Measurements from ENCODE around the gene TCP11L2.
A peak's percentile ranks its signal among the peaks of the same experiment; 100 is the strongest.

Gene TCP11L2

GRCh38 chr12:106301611-106302321 lies 767 bp upstream of the TCP11L2 start:
- H2AFZ ChIP-seq (ENCODE audit: low read length): peak overlapping the region; percentile 91
- no peaks in the 10 kb centered on the region for H3F3A ChIP-seq (ENCODE audit: low read depth)
- H3K4me2 ChIP-seq (ENCODE audit: low read depth, low read length, poor library complexity, severe bottlenecking): peak overlapping the region; percentile 84
- H4K20me1 ChIP-seq (ENCODE audit: insufficient read depth, low read length, poor library complexity, severe bottlenecking): no peaks in the 10 kb centered on the region
- H3K36me3 ChIP-seq (ENCODE audit: insufficient read depth, low read length): no peaks in the 10 kb centered on the region
- peaks cover 10% of the 10 kb centered on the region for H3K4me1 ChIP-seq (ENCODE audit: insufficient read depth, low read length, poor library complexity, severe bottlenecking)
- no peaks in the 10 kb centered on the region for H3K9me3 ChIP-seq (ENCODE audit: insufficient read depth, low read depth, low read length)
- H3K9ac ChIP-seq (ENCODE audit: low read depth, low read length, poor library complexity, severe bottlenecking): peak overlapping the region; percentile 52
- peak overlapping the region; percentile 83 for H3K4me3 ChIP-seq (ENCODE audit: low read length, poor library complexity, severe bottlenecking)
- no peaks in the 10 kb centered on the region for H3K79me2 ChIP-seq (ENCODE audit: insufficient read depth, low read length)
- no peaks in the 10 kb centered on the region for H3K27me3 ChIP-seq (ENCODE audit: insufficient read depth, low read length, poor library complexity, severe bottlenecking)
- no peak for TF ChIP-seq EZH2phosphoT487 (IDR thresholded peaks at IDR 0.05; ENCODE audit: borderline replicate concordance)
- TF ChIP-seq CTCF (conservative IDR thresholded peaks at IDR 0.05; ENCODE audit: low read length): no peak
- H3K9me2 ChIP-seq (replicated peaks; ENCODE audit: low read depth, low read length): no peaks in the 10 kb centered on the region

- Histone ChIP-seq H2AFZ (ENCODE audit: low read length) (peak overlapping the region; percentile 97), H3K9me3 (ENCODE audit: insufficient read depth, low read depth, low read length) (no peaks in the 10 kb centered on the region), H3K9me2 (replicated peaks; ENCODE audit: low read depth, low read length) (no peaks in the 10 kb centered on the region), H3K27me3 (ENCODE audit: insufficient read depth, low read length, poor library complexity, severe bottlenecking) (no peaks in the 10 kb centered on the region), H3K36me3 (ENCODE audit: insufficient read depth, low read length) (no peaks in the 10 kb centered on the region), H3F3A (ENCODE audit: low read depth) (no peaks in the 10 kb centered on the region), H3K4me1 (ENCODE audit: insufficient read depth, low read length, poor library complexity, severe bottlenecking) (peaks cover 10% of the 10 kb centered on the region), H3K4me3 (ENCODE audit: low read length, poor library complexity, severe bottlenecking) (peak overlapping the region; percentile 91), H3K4me2 (ENCODE audit: low read depth, low read length, poor library complexity, severe bottlenecking) (peak overlapping the region; percentile 82), H3K79me2 (ENCODE audit: insufficient read depth, low read length) (no peaks in the 10 kb centered on the region), H3K9ac (ENCODE audit: low read depth, low read length, poor library complexity, severe bottlenecking) (peak overlapping the region; percentile 63), H4K20me1 (ENCODE audit: insufficient read depth, low read length, poor library complexity, severe bottlenecking) (no peaks in the 10 kb centered on the region)
- TF ChIP-seq EZH2phosphoT487 (IDR thresholded peaks at IDR 0.05; ENCODE audit: borderline replicate concordance): no peak
These were observed 778 bp downstream of the TCP11L2 start for GRCh38 chr12:106303202-106303820.

GRCh38 chr12:106304001-106304421 lies 1.5 kb downstream of the TCP11L2 start:
- Histone ChIP-seq H3K36me3 (ENCODE audit: insufficient read depth, low read length) (no peaks in the 10 kb centered on the region), H4K20me1 (ENCODE audit: insufficient read depth, low read length, poor library complexity, severe bottlenecking) (no peaks in the 10 kb centered on the region), H3K9ac (ENCODE audit: low read depth, low read length, poor library complexity, severe bottlenecking) (peak overlapping the region; percentile 63), H3K27me3 (ENCODE audit: insufficient read depth, low read length, poor library complexity, severe bottlenecking) (no peaks in the 10 kb centered on the region), H3K79me2 (ENCODE audit: insufficient read depth, low read length) (no peaks in the 10 kb centered on the region), H2AFZ (ENCODE audit: low read length) (no peak overlapping the region; the same call in 1 of the 2 replicates), H3K9me2 (replicated peaks; ENCODE audit: low read depth, low read length) (no peaks in the 10 kb centered on the region), H3K4me1 (ENCODE audit: insufficient read depth, low read length, poor library complexity, severe bottlenecking) (peaks cover 10% of the 10 kb centered on the region), H3F3A (ENCODE audit: low read depth) (no peaks in the 10 kb centered on the region), H3K9me3 (ENCODE audit: insufficient read depth, low read depth, low read length) (no peaks in the 10 kb centered on the region), H3K4me3 (ENCODE audit: low read length, poor library complexity, severe bottlenecking) (peak overlapping the region; percentile 91), H3K4me2 (ENCODE audit: low read depth, low read length, poor library complexity, severe bottlenecking) (peak overlapping the region; percentile 82)
- TF ChIP-seq EZH2phosphoT487 (IDR thresholded peaks at IDR 0.05; ENCODE audit: borderline replicate concordance) (no peak), CTCF (conservative IDR thresholded peaks at IDR 0.05; ENCODE audit: low read length) (no peak)

All from Loucy (cell line).